Activated naive CD4-positive, alpha-beta T cell treated with anti-CD3 and anti-CD28 coated beads, Interleukin-2, amount 10 ng/mL, durations not matched to agents 7 days and 5 days (primary cell): ENCODE measurements around the gene LRRC9.

ENCODE experiments used
- CTCF ChIA-PET: fragments of 350-600 bp; sonication (Branson Sonifier 250); formaldehyde crosslinking; loops from one replicate; lab custom pipeline; 2021; ENCODE audit warnings: antibody characterized with exemption; lab: Charles Lee
- DNase-seq: peaks from one replicate; pipeline ENCODE4 v3.0.0-alpha.2; 2020
- H3K27ac Mint-ChIP-seq: one replicate; pipeline ENCODE4 v1.8.0; 2021; ENCODE audit warnings: mild to moderate bottlenecking, moderate library complexity, mixed read lengths
- H3K27me3 Mint-ChIP-seq: one replicate; pipeline ENCODE4 v1.8.0; 2021; ENCODE audit warnings: mild to moderate bottlenecking, mixed read lengths
- H3K36me3 Mint-ChIP-seq: one replicate; pipeline ENCODE4 v1.8.0; 2021; ENCODE audit warnings: mixed read lengths
- H3K4me1 Mint-ChIP-seq: one replicate; pipeline ENCODE4 v1.8.0; 2021; ENCODE audit warnings: mixed read lengths
- H3K4me3 Mint-ChIP-seq: one replicate; pipeline ENCODE4 v1.8.0; 2021; ENCODE audit warnings: mild to moderate bottlenecking, moderate library complexity, mixed read lengths
- H3K9me3 Mint-ChIP-seq: one replicate; pipeline ENCODE4 v1.8.0; 2021; ENCODE audit warnings: mixed read lengths

LRRC9 gene

GRCh38 chr14:59919570-59920377 is at the start of gene LRRC9:
TSS of gene LRRC9 (plus strand) at chr14:59920144.
- DNase-seq, result peak; percentile 35
- Mint-ChIP-seq H3K9me3 (no peaks in the 10 kb centered on the region), H3K4me1 (peaks cover 9% of the 10 kb centered on the region), H3K36me3 (no peaks in the 10 kb centered on the region), H3K4me3 (no peak within 1 kb of the TSS), H3K27me3 (peaks cover 26% of the 10 kb centered on the region), H3K27ac (no peak within 1 kb of the TSS)
- CTCF ChIA-PET, result interaction anchor here (1.4 kb wide), 1 partner anchor 45 kb away, joined by 5 read pairs; no protein-coding TSS in a partner anchor

- Mint-ChIP-seq H3K27ac (no peak within 1 kb of the TSS), H3K9me3 (no peaks in the 10 kb centered on the region), H3K36me3 (no peaks in the 10 kb centered on the region), H3K4me1 (peaks cover 6% of the 10 kb centered on the region), H3K4me3 (peak within 1 kb of the TSS; percentile 68), H3K27me3 (peaks cover 42% of the 10 kb centered on the region)
- CTCF ChIA-PET, result no interaction called here
- DNase-seq, result peak; percentile 48
Measured at GRCh38 chr14:59870277-59871165, 49.4 kb upstream of the LRRC9 start, which contains the start of gene RTN1. TSS of gene RTN1 (minus strand) at chr14:59870776. CDS start at chr14:59870630, 146 bp downstream.

GRCh38 chr14:59871166-59871495 is 48.8 kb upstream of the LRRC9 start:
- no peak overlapping the region for H3K27ac Mint-ChIP-seq
- no peaks in the 10 kb centered on the region for H3K36me3 Mint-ChIP-seq
- no peak for DNase-seq
- H3K9me3 Mint-ChIP-seq, result no peaks in the 10 kb centered on the region
- CTCF ChIA-PET, result no interaction called here
- H3K4me1 Mint-ChIP-seq, result peaks cover 6% of the 10 kb centered on the region
- peaks cover 42% of the 10 kb centered on the region for H3K27me3 Mint-ChIP-seq
- peak overlapping the region; percentile 68 for H3K4me3 Mint-ChIP-seq

GRCh38 chr14:59882957-59883356 is 37.0 kb upstream of the LRRC9 start:
- no peaks in the 10 kb centered on the region for H3K4me1 Mint-ChIP-seq
- no peak overlapping the region for H3K27ac Mint-ChIP-seq
- CTCF ChIA-PET, result no interaction called here
- no peaks in the 10 kb centered on the region for H3K9me3 Mint-ChIP-seq
- no peak for DNase-seq
- H3K4me3 Mint-ChIP-seq, result no peak overlapping the region
- no peaks in the 10 kb centered on the region for H3K36me3 Mint-ChIP-seq
- peaks cover 14% of the 10 kb centered on the region for H3K27me3 Mint-ChIP-seq

- no peak overlapping the region for H3K4me3 Mint-ChIP-seq
- H3K36me3 Mint-ChIP-seq, result no peaks in the 10 kb centered on the region
- CTCF ChIA-PET, result interaction anchor here (0.7 to 1.8 kb wide), 2 partner anchors 74 to 293 kb away, joined by 3 to 4 read pairs; no protein-coding TSS in a partner anchor
- DNase-seq, result no peak
- H3K27me3 Mint-ChIP-seq, result no peaks in the 10 kb centered on the region
- H3K9me3 Mint-ChIP-seq, result no peaks in the 10 kb centered on the region
- H3K4me1 Mint-ChIP-seq, result no peaks in the 10 kb centered on the region
- no peak overlapping the region for H3K27ac Mint-ChIP-seq
Measured at GRCh38 chr14:59890676-59891075, 29.3 kb upstream of the LRRC9 start.

- Mint-ChIP-seq H3K27ac (no peak overlapping the region), H3K9me3 (no peaks in the 10 kb centered on the region), H3K4me1 (no peaks in the 10 kb centered on the region), H3K27me3 (peaks cover 11% of the 10 kb centered on the region), H3K36me3 (no peaks in the 10 kb centered on the region), H3K4me3 (no peak overlapping the region)
- no peak for DNase-seq
- CTCF ChIA-PET, result interaction anchor here (1.1 kb wide), 1 partner anchor 319 kb away, joined by 3 read pairs; the partner anchor contains the start of gene CCDC175
Measured at GRCh38 chr14:59895721-59896120, 24.2 kb upstream of the LRRC9 start.

GRCh38 chr14:59897757-59898383 is 22.1 kb upstream of the LRRC9 start:
- no peak for DNase-seq
- peaks cover 14% of the 10 kb centered on the region for H3K27me3 Mint-ChIP-seq
- H3K4me3 Mint-ChIP-seq, result no peak overlapping the region
- no peaks in the 10 kb centered on the region for H3K36me3 Mint-ChIP-seq
- no peaks in the 10 kb centered on the region for H3K4me1 Mint-ChIP-seq
- H3K27ac Mint-ChIP-seq, result no peak overlapping the region
- CTCF ChIA-PET, result interaction anchor here (0.6 to 1.7 kb wide), 3 partner anchors 20 to 265 kb away, joined by 3 to 6 read pairs (median 3); no protein-coding TSS in a partner anchor
- H3K9me3 Mint-ChIP-seq, result no peaks in the 10 kb centered on the region

- Mint-ChIP-seq H3K9me3 (no peaks in the 10 kb centered on the region), H3K4me3 (no peak overlapping the region), H3K27ac (no peak overlapping the region), H3K4me1 (no peaks in the 10 kb centered on the region), H3K27me3 (peaks cover 14% of the 10 kb centered on the region), H3K36me3 (no peaks in the 10 kb centered on the region)
- CTCF ChIA-PET, result interaction anchor here (0.6 kb wide), 1 partner anchor 1840 kb away, joined by 3 read pairs; no protein-coding TSS in a partner anchor
- no peak for DNase-seq
Measured at GRCh38 chr14:59900556-59900955, 19.4 kb upstream of the LRRC9 start.

GRCh38 chr14:59904184-59904583 is 15.8 kb upstream of the LRRC9 start:
- no peak overlapping the region for H3K27ac Mint-ChIP-seq
- H3K9me3 Mint-ChIP-seq, result no peaks in the 10 kb centered on the region
- H3K4me1 Mint-ChIP-seq, result no peaks in the 10 kb centered on the region
- no peak for DNase-seq
- H3K27me3 Mint-ChIP-seq, result peaks cover 6% of the 10 kb centered on the region
- H3K36me3 Mint-ChIP-seq, result no peaks in the 10 kb centered on the region
- CTCF ChIA-PET, result no interaction called here
- no peak overlapping the region for H3K4me3 Mint-ChIP-seq

GRCh38 chr14:59905188-59905587 is 14.8 kb upstream of the LRRC9 start:
- DNase-seq, result no peak
- Mint-ChIP-seq H3K4me1 (no peaks in the 10 kb centered on the region), H3K27ac (no peak overlapping the region), H3K4me3 (no peak overlapping the region), H3K27me3 (peaks cover 6% of the 10 kb centered on the region), H3K36me3 (no peaks in the 10 kb centered on the region), H3K9me3 (no peaks in the 10 kb centered on the region)
- CTCF ChIA-PET, result no interaction called here

GRCh38 chr14:59912443-59912842 is 7.5 kb upstream of the LRRC9 start:
- CTCF ChIA-PET, result no interaction called here
- Mint-ChIP-seq H3K27me3 (peaks cover 3% of the 10 kb centered on the region), H3K4me1 (no peaks in the 10 kb centered on the region), H3K4me3 (no peak overlapping the region), H3K27ac (no peak overlapping the region), H3K36me3 (no peaks in the 10 kb centered on the region), H3K9me3 (no peaks in the 10 kb centered on the region)
- no peak for DNase-seq

GRCh38 chr14:59913187-59913586 is 6.8 kb upstream of the LRRC9 start:
- Mint-ChIP-seq H3K4me1 (no peaks in the 10 kb centered on the region), H3K4me3 (no peak overlapping the region), H3K9me3 (no peaks in the 10 kb centered on the region), H3K27me3 (peaks cover 4% of the 10 kb centered on the region), H3K36me3 (no peaks in the 10 kb centered on the region), H3K27ac (no peak overlapping the region)
- DNase-seq, result no peak
- CTCF ChIA-PET, result no interaction called here

- Mint-ChIP-seq H3K36me3 (no peaks in the 10 kb centered on the region), H3K9me3 (no peaks in the 10 kb centered on the region), H3K4me3 (peak overlapping the region; percentile 13), H3K27me3 (peaks cover 26% of the 10 kb centered on the region), H3K4me1 (peaks cover 9% of the 10 kb centered on the region), H3K27ac (no peak overlapping the region)
- CTCF ChIA-PET, result interaction anchor here (0.8 to 1.4 kb wide), 3 partner anchors 17 to 46 kb away, joined by 3 to 5 read pairs (median 3); no protein-coding TSS in a partner anchor
- no peak for DNase-seq
Measured at GRCh38 chr14:59918824-59919569, 947 bp upstream of the LRRC9 start.
